GM10266 (cell line): ENCODE measurements around the gene ANO1.

Experiments used
- DNase-seq: peaks from one replicate; pipeline ENCODE4 v3.0.0; 2012; ENCODE audit errors: extremely low spot score
- CTCF ChIP-seq: IDR thresholded peaks from 2 replicates; pipeline ENCODE4 v1.5.1; 2012; ENCODE audit warnings: mild to moderate bottlenecking, low read depth; ENCODE audit not compliant: control insufficient read depth, insufficient read depth; ENCODE audit errors: missing control alignments

The ANO1 gene

GRCh38 chr11:70097783-70098563 is 19.9 kb downstream of the ANO1 start:
- DNase-seq: no peak
- TF ChIP-seq CTCF: no peak

GRCh38 chr11:70098936-70099335 is 20.8 kb downstream of the ANO1 start:
- no peak for TF ChIP-seq CTCF
- DNase-seq: no peak

GRCh38 chr11:70099578-70100279 is 21.6 kb downstream of the ANO1 start:
- DNase-seq: no peak
- TF ChIP-seq CTCF: no peak

- DNase-seq: no peak
- TF ChIP-seq CTCF: no peak
These were observed 22.1 kb downstream of the ANO1 start for GRCh38 chr11:70100280-70100603.

GRCh38 chr11:70100791-70101190 is 22.7 kb downstream of the ANO1 start:
- DNase-seq: no peak
- no peak for TF ChIP-seq CTCF

GRCh38 chr11:70103256-70103975 is 25.3 kb downstream of the ANO1 start:
- DNase-seq: no peak
- no peak for TF ChIP-seq CTCF
